K562 (cell line): ENCODE data around the gene NAIF1. TPM values are rescaled to one million over a fixed set of nuclear protein-coding genes. Genes with fewer than 3 reads are reported as not detected.

ENCODE experiments used
- ADNP ChIP-seq: fragments of 200-800 bp; sonication (Bioruptor generic); IDR thresholded peaks from 2 replicates; pipeline ENCODE4 v1.6.1; 2016; ENCODE audit warnings: missing genetic modification characterization, missing compliant biosample characterization
- BHLHE40 ChIP-seq: IDR thresholded peaks from 2 replicates; pipeline ENCODE4 v1.6.1; 2011; ENCODE audit warnings: low read length, improper control_type of control experiment
- CBX2 ChIP-seq: fragments of 200-600 bp; sonication (generic); IDR thresholded peaks from one replicate; pipeline ENCODE4 v1.6.1; 2012; ENCODE audit warnings: mild to moderate bottlenecking, low read length, inconsistent platforms; ENCODE audit not compliant: insufficient read depth, poor library complexity, severe bottlenecking
- CREBBP ChIP-seq: IDR thresholded peaks from one replicate; pipeline ENCODE4 v1.6.1; 2012; ENCODE audit warnings: low read depth, mild to moderate bottlenecking, control low read depth, inconsistent platforms, low read length
- ELF1 ChIP-seq: fragments of 200-800 bp; sonication (Bioruptor generic); IDR thresholded peaks from 2 replicates; pipeline ENCODE4 v1.6.1; 2016; ENCODE audit warnings: missing genetic modification characterization, missing compliant biosample characterization
- ESRRA ChIP-seq: fragments of 450-650 bp; IDR thresholded peaks from 2 replicates; pipeline ENCODE4 v1.6.1; 2014; ENCODE audit warnings: low read depth, mild to moderate bottlenecking, moderate library complexity, borderline replicate concordance
- EZH2 ChIP-seq: IDR thresholded peaks from 2 replicates; pipeline ENCODE4 v1.6.1; 2012; ENCODE audit warnings: low read depth, mild to moderate bottlenecking, inconsistent platforms, low read length, borderline replicate concordance
- FOXK2 ChIP-seq, 2 experiments: fragments of 450-650 bp; IDR thresholded peaks in 1 of 2; conservative IDR thresholded peaks in 1 of 2; 2 replicates each; pipeline ENCODE4 v1.6.1; 2016; ENCODE audit warnings: low read depth in 2 of 2, mild to moderate bottlenecking in 1 of 2
- GTF2F1 ChIP-seq: IDR thresholded peaks from 2 replicates; pipeline ENCODE4 v1.6.1; 2011; ENCODE audit warnings: low read depth, low read length, improper control_type of control experiment
- HIVEP1 ChIP-seq: fragments of 250-450 bp; sonication (Bioruptor Pico); IDR thresholded peaks from 2 replicates; pipeline ENCODE4 v1.4.0; 2020; ENCODE audit warnings: mild to moderate bottlenecking
- KLF16 ChIP-seq: IDR thresholded peaks from 2 replicates; pipeline ENCODE4 v1.6.1; 2016; ENCODE audit warnings: antibody characterized with exemption
- MAFF ChIP-seq: IDR thresholded peaks from 2 replicates; pipeline ENCODE4 v1.6.1; 2012; ENCODE audit warnings: low read length, improper control_type of control experiment
- MEF2D ChIP-seq: conservative IDR thresholded peaks from 2 replicates; pipeline ENCODE4 v1.6.1; 2016; ENCODE audit warnings: low read depth, missing genetic modification characterization, missing compliant biosample characterization
- MYC ChIP-seq, 2 experiments: fragments of 250-450 bp in 1 of 2; sonication (Bioruptor Pico) in 1 of 2; IDR thresholded peaks; 2 replicates each; pipeline versions ENCODE4 v1.5.1 to v1.6.1; 2012 to 2021; ENCODE audit warnings: low read depth in 2 of 2, borderline replicate concordance in 1 of 2, improper control_type of control experiment in 1 of 2, low read length in 1 of 2, mild to moderate bottlenecking in 1 of 2, moderate library complexity in 1 of 2
- PHB2 ChIP-seq: fragments of 450-650 bp; IDR thresholded peaks from 2 replicates; pipeline ENCODE4 v1.6.1; 2017; ENCODE audit warnings: low read depth
- RBFOX2 ChIP-seq: fragments of 200-400 bp; formaldehyde crosslinking; IDR thresholded peaks from 2 replicates; pipeline ENCODE4 v1.6.1; 2017; ENCODE audit warnings: low read depth, mild to moderate bottlenecking, low read length, moderate library complexity
- STAT5A ChIP-seq: IDR thresholded peaks from 2 replicates; pipeline ENCODE4 v1.6.1; 2012; ENCODE audit warnings: low read length, inconsistent platforms, borderline replicate concordance
- TAL1 ChIP-seq: fragments of 450-650 bp; IDR thresholded peaks from 2 replicates; pipeline ENCODE4 v1.6.1; 2016; ENCODE audit warnings: mild to moderate bottlenecking
- ZBED1 ChIP-seq: IDR thresholded peaks from 2 replicates; pipeline ENCODE4 v1.6.1; 2014
- ZBTB17 ChIP-seq: fragments of 450-650 bp; formaldehyde crosslinking; IDR thresholded peaks from 2 replicates; pipeline ENCODE4 v1.4.0; 2020; ENCODE audit warnings: mild to moderate bottlenecking
- ZNF124 ChIP-seq: sonication (generic); formaldehyde crosslinking; IDR thresholded peaks from 2 replicates; pipeline ENCODE4 v1.8.1; 2022; ENCODE audit warnings: missing genetic modification reagents
- ZNF444 ChIP-seq: fragments of 250-450 bp; sonication (Bioruptor Pico); IDR thresholded peaks from 2 replicates; pipeline ENCODE4 v1.4.0; 2020; ENCODE audit warnings: mild to moderate bottlenecking, moderate library complexity
- ZNF586 ChIP-seq: fragments of 450-650 bp; formaldehyde crosslinking; conservative IDR thresholded peaks from 2 replicates; pipeline ENCODE4 v1.4.0; 2020; ENCODE audit warnings: mild to moderate bottlenecking, moderate library complexity
- ZNF75A ChIP-seq: fragments of 450-650 bp; formaldehyde crosslinking; IDR thresholded peaks from 2 replicates; pipeline ENCODE4 v1.4.0; 2020; ENCODE audit warnings: mild to moderate bottlenecking
- ZNF785 ChIP-seq: fragments of 250-450 bp; sonication (Bioruptor Pico); IDR thresholded peaks from 2 replicates; pipeline ENCODE4 v1.4.0; 2020; ENCODE audit warnings: mild to moderate bottlenecking
- ZNF79 ChIP-seq: fragments of 250-450 bp; sonication (Bioruptor Pico); IDR thresholded peaks from 2 replicates; pipeline ENCODE4 v1.4.0; 2020; ENCODE audit warnings: low read depth, mild to moderate bottlenecking, moderate library complexity
- polyA plus RNA-seq, 8 experiments: library from polyadenylated mRNA; depleted of rRNA in 4 of 8; stranded (reverse) in 5 of 8; unstranded in 3 of 8; fragments of >200 nt; fragmentation: Nextera tagmentation in 2 of 8; fragmentation: Illumina TruSeq in 1 of 8; extraction: Ambion mirVana in 2 of 8; extraction: Trizol in 1 of 8; gene quantifications; 2 replicates each; pipeline versions ENCODE4 v1.2.1 to v1.2.3, GENCODE V29; 2011 to 2014; ENCODE audit warnings: inconsistent platforms in 1 of 8, missing spikeins in 1 of 8
- total RNA-seq, 7 experiments: library from RNA; depleted of rRNA in 6 of 7; stranded (reverse); fragments of >200 nt in 6 of 7; fragmentation: Illumina TruSeq in 2 of 7; extraction: Trizol in 2 of 7; gene quantifications; 2 replicates each; pipeline versions ENCODE4 v1.2.1 to v1.2.3, GENCODE V29; 2011 to 2021; ENCODE audit warnings: low replicate concordance in 1 of 7
- TF ChIP-seq, protein P1 (sequence below): fragments of 450-650 bp; IDR thresholded peaks from 2 replicates; pipeline ENCODE4 v1.7.0; 2016; ENCODE audit warnings: borderline replicate concordance
- TF ChIP-seq, protein P2 (sequence below): sonication (generic); formaldehyde crosslinking; IDR thresholded peaks from 2 replicates; pipeline ENCODE4 v1.9.0; 2022; ENCODE audit warnings: mild to moderate bottlenecking, missing genetic modification reagents

NAIF1 gene
- total and polyA plus RNA-seq, 9 of the 15 experiments (the other 6 are each of a cell fraction or from before 2014, with no cell fraction given) = 4.8 to 26.6 (median 17.2) TPM

- TF ChIP-seq CREBBP = no peak
- TF ChIP-seq, protein P1, sequence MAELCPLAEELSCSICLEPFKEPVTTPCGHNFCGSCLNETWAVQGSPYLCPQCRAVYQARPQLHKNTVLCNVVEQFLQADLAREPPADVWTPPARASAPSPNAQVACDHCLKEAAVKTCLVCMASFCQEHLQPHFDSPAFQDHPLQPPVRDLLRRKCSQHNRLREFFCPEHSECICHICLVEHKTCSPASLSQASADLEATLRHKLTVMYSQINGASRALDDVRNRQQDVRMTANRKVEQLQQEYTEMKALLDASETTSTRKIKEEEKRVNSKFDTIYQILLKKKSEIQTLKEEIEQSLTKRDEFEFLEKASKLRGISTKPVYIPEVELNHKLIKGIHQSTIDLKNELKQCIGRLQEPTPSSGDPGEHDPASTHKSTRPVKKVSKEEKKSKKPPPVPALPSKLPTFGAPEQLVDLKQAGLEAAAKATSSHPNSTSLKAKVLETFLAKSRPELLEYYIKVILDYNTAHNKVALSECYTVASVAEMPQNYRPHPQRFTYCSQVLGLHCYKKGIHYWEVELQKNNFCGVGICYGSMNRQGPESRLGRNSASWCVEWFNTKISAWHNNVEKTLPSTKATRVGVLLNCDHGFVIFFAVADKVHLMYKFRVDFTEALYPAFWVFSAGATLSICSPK = no peak
- TF ChIP-seq MEF2D (tag) = no peak
- no peak for TF ChIP-seq BHLHE40
- TF ChIP-seq TAL1 = no peak
- TF ChIP-seq KLF16 = no peak
- TF ChIP-seq ZBED1 = 0 out of 2 replicates have a peak, but pooled peaks have one; percentile 37
- no peak for TF ChIP-seq ZNF785 (CRISPR knock-in tag)
- TF ChIP-seq PHB2 = no peak
- peak; percentile 75 for TF ChIP-seq MYC (IDR thresholded peaks at IDR 0.05; ENCODE audit: low read depth, low read length)
- no peak for TF ChIP-seq MYC (CRISPR knock-in tag; IDR thresholded peaks at IDR 0.05; ENCODE audit: borderline replicate concordance, low read depth)
- TF ChIP-seq CBX2 = no peak
- no peak for TF ChIP-seq ADNP
- no peak; the same call in 1 of the 2 replicates for TF ChIP-seq ESRRA
- no peak for TF ChIP-seq ZNF124 (CRISPR knock-in tag)
- no peak for TF ChIP-seq ELF1 (tag)
- 0 out of 2 replicates have a peak, but pooled peaks have one; percentile 88 for TF ChIP-seq RBFOX2
- TF ChIP-seq HIVEP1 (CRISPR knock-in tag) = no peak
- no peak for TF ChIP-seq GTF2F1
- no peak for TF ChIP-seq ZNF75A (CRISPR knock-in tag)
- TF ChIP-seq STAT5A = no peak
- TF ChIP-seq ZBTB17 (CRISPR knock-in tag) = no peak
- no peak for TF ChIP-seq ZNF586 (CRISPR knock-in tag)
- TF ChIP-seq EZH2 = no peak
- no peak for TF ChIP-seq ZNF444 (CRISPR knock-in tag)
- TF ChIP-seq FOXK2 (conservative IDR thresholded peaks at IDR 0.05 in 1 of 2, IDR thresholded peaks at IDR 0.05 in 1 of 2; ENCODE audit: low read depth in 2 of 2) = no peak; a peak in 1 of 4 replicates
- no peak for TF ChIP-seq MAFF
- TF ChIP-seq, protein P2, sequence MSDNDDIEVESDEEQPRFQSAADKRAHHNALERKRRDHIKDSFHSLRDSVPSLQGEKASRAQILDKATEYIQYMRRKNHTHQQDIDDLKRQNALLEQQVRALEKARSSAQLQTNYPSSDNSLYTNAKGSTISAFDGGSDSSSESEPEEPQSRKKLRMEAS = no peak
- TF ChIP-seq ZNF79 (CRISPR knock-in tag) = no peak
Observed at GRCh38 chr9:128067645-128068385, 695 bp upstream of the NAIF1 start, which contains the start of gene SLC25A25 (continued).
